HG02970 (cell line): ENCODE measurements around the gene CRIP1.

Experiments
- ATAC-seq: cut with Tn5 transposase; IDR thresholded peaks from one replicate; pipeline ENCODE4 v1.9.1; 2021; ENCODE audit warnings: mild to moderate bottlenecking, moderate library complexity, moderate number of reproducible peaks; ENCODE audit not compliant: unreplicated experiment, low FRiP score

The CRIP1 gene

DNA sequence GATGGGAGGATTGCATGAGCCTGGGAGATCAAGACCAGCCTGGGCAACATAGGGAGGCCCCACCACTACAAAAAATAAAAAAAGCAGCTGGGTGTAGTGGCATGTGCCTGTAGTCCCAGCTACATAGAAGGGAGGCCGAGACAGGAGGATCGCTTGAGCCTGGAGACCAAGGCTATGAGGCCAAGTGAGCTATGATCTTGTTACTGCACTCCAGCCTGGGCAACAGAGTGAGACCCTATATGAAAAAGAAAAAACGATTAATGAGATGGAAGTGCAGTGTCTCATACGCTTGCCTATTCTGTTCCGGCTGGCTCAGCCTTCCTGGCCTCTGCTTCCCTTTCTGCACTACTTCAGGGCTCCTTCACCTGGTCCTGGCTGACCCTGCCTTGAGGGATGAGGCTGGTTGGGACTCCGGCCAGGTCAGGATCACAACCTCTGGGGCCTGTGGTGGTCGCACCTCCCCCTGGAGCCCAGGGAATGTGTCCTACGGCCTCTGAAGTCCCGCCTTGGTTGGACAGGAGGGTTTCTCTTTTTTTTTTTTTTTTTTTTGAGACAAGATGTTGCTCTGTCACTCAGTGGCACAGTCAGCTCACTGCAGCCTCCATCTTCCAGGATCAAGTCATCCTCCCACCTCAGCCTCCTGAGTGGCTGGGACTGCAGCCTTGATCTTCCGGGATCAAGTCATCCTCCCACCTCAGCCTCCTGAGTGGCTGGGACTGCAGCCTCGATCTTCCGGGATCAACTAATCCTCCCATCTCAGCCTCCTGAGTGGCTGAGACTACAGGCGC, 15.0 kb downstream of the CRIP1 start:
- ATAC-seq: no peak

DNA sequence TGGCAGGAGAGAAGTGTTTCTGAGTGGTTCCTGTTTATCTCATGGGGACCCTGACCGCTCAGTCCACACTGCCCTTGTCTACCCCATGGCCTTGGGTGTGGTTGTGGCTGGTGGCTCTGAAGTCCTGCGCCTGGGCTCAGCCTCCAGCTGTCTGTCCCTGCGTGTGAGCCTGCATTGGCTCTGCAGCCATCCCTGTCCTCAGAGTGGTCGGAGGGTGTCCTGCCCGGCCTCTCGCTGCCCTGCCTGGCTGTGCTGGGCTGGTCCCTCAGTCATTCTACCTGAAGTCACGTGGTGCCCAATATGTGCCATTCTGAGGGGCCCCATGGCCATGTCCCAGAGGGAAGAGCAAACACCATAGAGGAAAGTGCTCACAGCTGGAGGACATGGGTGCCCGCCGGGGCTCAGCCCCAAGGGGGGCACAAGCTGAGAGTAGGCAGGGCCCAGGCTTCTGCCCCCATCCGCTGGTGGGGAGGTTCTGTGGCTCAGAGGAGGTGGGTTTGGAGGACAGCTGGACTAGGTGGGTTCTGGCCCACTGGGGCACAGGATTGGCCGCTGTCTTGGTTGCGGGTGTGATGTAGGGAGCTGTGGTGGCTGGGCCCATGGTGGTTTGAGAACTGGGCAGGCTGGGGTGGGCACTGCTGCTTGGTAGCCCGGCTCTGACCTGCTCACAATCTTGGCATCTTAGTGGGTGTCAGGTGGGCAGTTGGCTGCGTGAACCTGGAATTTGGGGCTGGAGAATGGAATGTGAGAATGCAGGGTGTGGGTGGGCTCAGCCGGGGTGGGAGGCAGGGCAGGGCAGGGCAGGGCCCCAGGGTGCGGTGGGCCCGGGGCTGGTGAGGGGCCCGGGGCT, 16.0 kb downstream of the CRIP1 start:
- no peak for ATAC-seq

DNA sequence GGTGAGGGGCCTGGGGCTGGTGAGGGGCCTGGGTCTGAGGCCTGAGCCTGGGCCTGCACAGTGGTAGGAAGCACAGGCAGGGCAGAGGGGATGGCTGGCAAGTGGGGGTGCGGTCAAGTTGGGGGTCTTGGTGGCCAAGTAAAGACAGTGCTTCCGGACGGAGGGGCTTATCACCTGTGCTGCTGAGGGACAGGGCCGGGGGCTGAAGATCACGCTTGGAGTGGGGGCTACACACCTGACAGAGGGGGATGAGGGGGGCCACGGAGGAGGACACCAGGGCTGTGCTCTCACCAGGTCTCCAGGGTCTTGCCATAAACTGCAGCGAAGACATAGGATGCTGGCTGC, 16.6 kb downstream of the CRIP1 start:
- ATAC-seq: no peak

- ATAC-seq: no peak
These were observed 17.4 kb downstream of the CRIP1 start for GRCh38 chr14:105503935-105504692.

DNA sequence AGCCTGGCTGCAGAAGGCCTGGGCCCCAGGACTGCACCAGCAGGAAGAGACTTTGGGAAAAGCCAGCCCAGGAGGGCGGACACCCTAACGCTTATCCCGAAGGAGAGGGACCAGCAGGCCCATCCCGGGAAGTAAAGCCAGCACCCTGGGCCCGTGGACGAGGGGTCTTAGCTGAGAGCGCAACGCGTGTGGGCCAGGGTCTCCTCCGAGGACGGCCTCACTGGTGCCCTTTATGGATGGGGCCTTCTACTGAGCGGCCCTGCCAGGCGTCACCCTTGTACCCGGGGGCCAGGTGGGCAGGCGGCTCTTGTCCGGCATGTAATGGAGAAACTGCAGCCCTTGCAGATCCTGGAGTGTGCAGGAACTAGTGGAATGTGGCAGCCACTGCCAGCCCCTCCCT, 18.4 kb downstream of the CRIP1 start:
- ATAC-seq: no peak

DNA sequence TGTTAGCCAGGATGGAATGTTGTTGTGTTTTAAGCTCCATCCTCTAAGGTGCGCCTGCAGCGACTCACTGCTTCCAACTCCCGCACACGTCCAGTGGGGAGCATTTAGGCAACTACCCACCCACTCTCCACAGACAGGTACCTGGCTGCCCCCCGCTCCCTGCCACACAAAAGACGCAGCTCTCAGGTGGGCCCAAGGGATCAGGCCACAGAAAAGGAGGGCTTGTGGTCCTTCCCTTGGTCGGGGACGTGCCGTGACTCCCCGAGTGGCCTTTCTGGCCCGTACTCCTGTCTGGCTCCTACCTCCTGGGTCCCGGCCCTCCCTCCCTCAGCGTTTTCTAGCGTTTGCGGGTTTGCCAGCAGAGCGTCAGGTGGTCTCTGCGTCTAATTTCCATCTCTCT, 20.6 kb downstream of the CRIP1 start:
- ATAC-seq: no peak

DNA sequence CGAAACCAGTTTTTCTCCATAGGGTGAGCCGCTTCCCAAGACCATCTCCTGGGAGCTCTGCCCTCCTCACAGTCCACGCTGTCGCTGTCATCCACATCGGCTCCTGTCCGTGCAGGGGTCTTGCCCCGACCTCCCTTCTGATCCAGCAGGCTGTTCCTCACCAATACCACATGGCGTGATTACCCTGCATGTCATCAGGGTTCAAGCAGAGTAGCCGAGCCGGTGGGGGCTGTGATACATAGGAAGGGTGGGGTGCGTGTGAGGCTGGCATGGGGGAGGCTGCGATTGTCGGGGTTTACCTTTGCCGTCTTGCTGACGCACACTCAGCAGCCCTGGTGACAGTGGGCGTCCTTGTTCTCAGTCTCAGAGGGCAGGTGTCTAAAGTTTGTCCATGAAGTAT, 21.4 kb downstream of the CRIP1 start:
- no peak for ATAC-seq

GRCh38 chr14:105508601-105509000, 21.9 kb downstream of the CRIP1 start:
- ATAC-seq: no peak

DNA sequence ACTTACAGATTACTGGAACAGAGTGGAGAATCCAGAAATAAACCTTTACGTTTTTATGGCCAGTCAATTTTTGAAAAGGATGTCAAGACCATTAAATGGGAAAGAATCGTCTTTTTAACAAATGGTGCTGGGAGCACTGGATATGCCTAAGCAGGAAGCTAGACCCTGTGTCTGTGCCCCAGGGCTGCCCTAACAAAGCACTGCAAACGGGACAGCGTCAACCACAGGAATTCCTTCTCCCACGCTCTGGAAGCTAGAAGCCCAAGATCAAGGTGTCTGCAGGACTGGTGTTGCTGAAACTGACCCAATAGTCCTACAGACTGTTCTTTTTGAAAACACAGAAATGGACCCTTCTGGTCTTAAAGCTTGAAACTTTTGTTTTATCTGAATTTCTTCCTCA, 30.4 kb downstream of the CRIP1 start:
- no peak for ATAC-seq

GRCh38 chr14:105519946-105520698, 33.4 kb downstream of the CRIP1 start:
- ATAC-seq: no peak

GRCh38 chr14:105525326-105525725, 38.6 kb downstream of the CRIP1 start:
- ATAC-seq: no peak

GRCh38 chr14:105525861-105526775, 39.4 kb downstream of the CRIP1 start, which contains the start of gene TMEM121:
TMEM121 (plus strand) TSS chr14:105526583; CDS start chr14:105528835, 2,252 bp downstream.
- ATAC-seq: no peak

- ATAC-seq: no peak
These were observed 40.2 kb downstream of the CRIP1 start for GRCh38 chr14:105526776-105527380.

DNA sequence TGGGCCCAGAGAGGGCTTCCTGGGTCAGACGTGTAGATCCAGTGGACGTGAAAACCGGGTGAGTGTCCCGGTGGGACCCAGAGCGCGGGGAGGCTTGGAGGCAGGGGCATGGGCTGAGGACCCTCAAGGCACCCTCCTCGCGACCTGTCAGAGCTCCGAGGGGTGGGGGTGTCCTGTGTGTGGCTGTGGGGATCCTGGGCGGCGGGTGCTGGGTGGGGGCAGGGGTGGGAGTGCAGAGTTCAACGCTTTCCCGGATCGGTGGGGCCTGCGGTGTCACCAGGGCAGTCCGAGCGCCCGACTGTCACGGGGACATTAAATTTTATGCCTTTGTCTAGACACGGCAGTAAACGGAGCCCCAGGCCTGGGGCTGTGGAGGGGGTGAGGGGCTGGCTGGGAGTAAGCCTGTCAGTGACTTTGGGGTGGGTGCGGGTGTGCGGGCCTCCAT, 40.7 kb downstream of the CRIP1 start:
- ATAC-seq: no peak

DNA sequence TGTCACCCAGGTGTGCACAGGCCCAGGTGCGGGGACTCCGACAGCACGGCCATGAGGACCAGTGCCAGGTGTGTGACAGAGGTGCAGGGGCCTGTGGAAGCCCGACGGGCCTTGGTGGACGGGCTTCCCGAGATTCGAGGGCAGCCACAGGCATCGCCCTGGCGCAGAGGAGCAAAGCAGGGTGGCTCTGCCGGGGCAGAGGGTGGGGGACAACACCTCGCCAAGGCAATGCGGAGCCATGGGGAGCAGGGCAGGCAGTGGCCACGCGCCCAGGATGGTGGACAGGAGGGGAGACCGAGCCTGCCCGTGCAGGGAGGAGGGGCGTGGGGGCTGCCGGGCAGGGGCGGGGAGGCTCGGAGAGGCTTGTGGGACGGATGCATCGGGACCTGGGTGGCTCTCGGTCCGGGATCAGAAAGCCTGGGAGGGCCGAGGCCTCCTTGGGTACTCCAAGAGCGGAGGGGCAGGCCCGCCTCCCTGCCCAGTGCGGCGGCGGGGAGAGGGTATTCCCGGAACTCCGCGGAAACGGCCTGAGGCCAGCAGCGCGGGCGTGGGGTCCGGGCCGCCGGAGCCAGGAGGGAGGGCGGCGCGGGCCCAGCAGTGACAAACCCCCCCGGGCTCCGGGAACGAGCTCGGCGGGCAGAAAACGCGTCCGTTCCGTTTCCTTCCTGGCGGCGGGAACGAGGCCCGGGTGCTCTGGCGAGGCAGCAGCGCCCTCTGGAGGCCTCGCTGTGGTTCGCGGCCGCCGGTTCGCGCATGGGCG, 41.3 kb downstream of the CRIP1 start:
- no peak for ATAC-seq

- ATAC-seq: no peak
These were observed 42.1 kb downstream of the CRIP1 start for GRCh38 chr14:105528586-105529318.

DNA sequence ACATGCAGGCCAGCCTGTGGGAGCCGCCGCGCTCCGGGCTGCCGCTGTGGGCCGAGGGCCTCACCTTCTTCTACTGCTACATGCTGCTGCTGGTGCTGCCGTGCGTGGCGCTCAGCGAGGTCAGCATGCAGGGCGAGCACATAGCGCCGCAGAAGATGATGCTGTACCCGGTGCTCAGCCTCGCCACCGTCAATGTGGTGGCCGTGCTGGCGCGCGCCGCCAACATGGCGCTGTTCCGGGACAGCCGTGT, 42.6 kb downstream of the CRIP1 start:
- no peak for ATAC-seq
